GM23338 (cell line): ENCODE results near the gene MYO5C. TPM values are rescaled to one million over a fixed set of nuclear protein-coding genes. Genes with fewer than 3 reads are reported as not detected.

ENCODE experiments used
- ATAC-seq: fragments of 200-7000 bp; cut with Tn5 transposase; 3 replicates; pipeline ENCODE4 v1.9.1; 2020
- DNase-seq: peaks from one replicate; pipeline ENCODE4 v3.0.0-alpha.2; 2015; ENCODE audit warnings: low spot score
- H2AFZ ChIP-seq: fragments of 200-600 bp; sonication (generic); 2 replicates; pipeline ENCODE4 v1.8.0; 2016; ENCODE audit warnings: antibody characterized with exemption, mild to moderate bottlenecking, moderate library complexity
- H3F3A ChIP-seq: fragments of 200-600 bp; sonication (generic); replicated peaks from 2 replicates; pipeline ENCODE4 v1.8.0; 2017; ENCODE audit warnings: antibody characterized with exemption, mixed run types, low read depth
- H3K27ac ChIP-seq: fragments of 200-600 bp; sonication (generic); 2 replicates; pipeline ENCODE4 v1.6.1; 2016; ENCODE audit warnings: low read depth
- H3K27me3 ChIP-seq: fragments of 200-600 bp; sonication (generic); 2 replicates; pipeline ENCODE4 v1.8.0; 2016; ENCODE audit warnings: mild to moderate bottlenecking, mixed run types, moderate library complexity; ENCODE audit not compliant: insufficient read depth
- H3K36me3 ChIP-seq: fragments of 200-600 bp; sonication (generic); 2 replicates; pipeline ENCODE4 v1.8.0; 2016; ENCODE audit warnings: mild to moderate bottlenecking; ENCODE audit not compliant: insufficient read depth
- H3K4me1 ChIP-seq: fragments of 200-600 bp; sonication (generic); 2 replicates; pipeline ENCODE4 v1.8.0; 2016; ENCODE audit warnings: mild to moderate bottlenecking, moderate library complexity; ENCODE audit not compliant: insufficient read depth
- H3K4me2 ChIP-seq: fragments of 200-600 bp; sonication (generic); 2 replicates; pipeline ENCODE4 v1.7.1; 2017; ENCODE audit warnings: mixed run types
- H3K4me3 ChIP-seq: fragments of 200-600 bp; sonication (generic); 2 replicates; pipeline ENCODE4 v1.6.1; 2016; ENCODE audit warnings: mixed run types
- H3K79me2 ChIP-seq: fragments of 200-600 bp; sonication (generic); replicated peaks from 2 replicates; pipeline ENCODE4 v1.8.0; 2017; ENCODE audit warnings: mild to moderate bottlenecking; ENCODE audit not compliant: insufficient read depth
- H3K9me2 ChIP-seq: fragments of 200-600 bp; sonication (generic); 2 replicates; pipeline ENCODE4 v1.8.0; 2017; ENCODE audit not compliant: insufficient read depth
- H4K20me1 ChIP-seq: fragments of 200-600 bp; sonication (generic); replicated peaks from 2 replicates; pipeline ENCODE4 v1.8.0; 2017; ENCODE audit warnings: mild to moderate bottlenecking; ENCODE audit not compliant: insufficient read depth
- H3K27ac Mint-ChIP-seq: 2 replicates; pipeline ENCODE4 v1.8.0; 2020; ENCODE audit warnings: inconsistent platforms, mild to moderate bottlenecking, moderate library complexity, mixed read lengths
- H3K27me3 Mint-ChIP-seq: 3 replicates; pipeline ENCODE4 v1.8.0; 2022; ENCODE audit warnings: low read depth, mild to moderate bottlenecking, moderate library complexity, mixed read lengths, inconsistent platforms; ENCODE audit not compliant: insufficient read depth, poor library complexity
- H3K36me3 Mint-ChIP-seq: 3 replicates; pipeline ENCODE4 v1.8.0; 2021; ENCODE audit warnings: low read depth, mild to moderate bottlenecking, inconsistent platforms, moderate library complexity, mixed read lengths
- H3K4me1 Mint-ChIP-seq: 3 replicates; pipeline ENCODE4 v1.8.0; 2020; ENCODE audit warnings: mild to moderate bottlenecking, inconsistent platforms, mixed read lengths
- H3K4me3 Mint-ChIP-seq: 3 replicates; pipeline ENCODE4 v1.8.0; 2021; ENCODE audit warnings: moderate library complexity, mild to moderate bottlenecking, inconsistent platforms, mixed read lengths
- H3K9me3 Mint-ChIP-seq: 3 replicates; pipeline ENCODE4 v1.8.0; 2020; ENCODE audit warnings: moderate library complexity, mild to moderate bottlenecking, inconsistent platforms, mixed read lengths
- CREB1 ChIP-seq: fragments of 250-450 bp; sonication (Bioruptor Pico); IDR thresholded peaks from 2 replicates; pipeline ENCODE4 v1.5.0; 2020; ENCODE audit warnings: low read depth, mild to moderate bottlenecking, moderate library complexity
- EZH2 ChIP-seq: fragments of 200-600 bp; sonication (generic); IDR thresholded peaks from one replicate; pipeline ENCODE4 v1.8.0; 2017; ENCODE audit warnings: antibody characterized with exemption, mild to moderate bottlenecking, low read depth; ENCODE audit not compliant: unreplicated experiment
- EZH2phosphoT487 ChIP-seq: fragments of 200-600 bp; sonication (generic); IDR thresholded peaks from one replicate; pipeline ENCODE4 v1.8.1; 2018; ENCODE audit warnings: antibody characterized with exemption; ENCODE audit not compliant: unreplicated experiment
- JUNB ChIP-seq: IDR thresholded peaks from one replicate; pipeline ENCODE4 v1.6.1; 2016; ENCODE audit warnings: antibody characterized with exemption; ENCODE audit not compliant: unreplicated experiment
- NANOG ChIP-seq: IDR thresholded peaks from 2 replicates; pipeline ENCODE4 v1.6.1; 2016; ENCODE audit warnings: antibody characterized with exemption, borderline replicate concordance
- POLR2AphosphoS5 ChIP-seq: IDR thresholded peaks from 2 replicates; pipeline ENCODE4 v1.6.1; 2016; ENCODE audit warnings: antibody characterized with exemption, low read depth
- STAT1 ChIP-seq: IDR thresholded peaks from one replicate; pipeline ENCODE4 v1.6.1; 2016; ENCODE audit warnings: antibody characterized with exemption; ENCODE audit not compliant: unreplicated experiment
- ZNF114 ChIP-seq: fragments of 250-450 bp; sonication (Bioruptor Pico); IDR thresholded peaks from 2 replicates; pipeline ENCODE4 v1.5.0; 2020; ENCODE audit warnings: mild to moderate bottlenecking, moderate library complexity
- ZNF331 ChIP-seq: fragments of 250-450 bp; sonication (Bioruptor Pico); IDR thresholded peaks from 2 replicates; pipeline ENCODE4 v1.5.0; 2020; ENCODE audit warnings: low read depth, mild to moderate bottlenecking, moderate library complexity
- polyA plus RNA-seq: library from polyadenylated mRNA; unstranded; fragments of >200 nt; fragmentation: Nextera tagmentation; extraction: Ambion mirVana; gene quantifications from 2 replicates; pipeline ENCODE4 v1.2.1, GENCODE V29; 2016
- total RNA-seq: library from RNA; depleted of rRNA; stranded (reverse); fragments of >200 nt; shearing (Covaris generic); gene quantifications from 2 replicates; pipeline ENCODE4 v1.2.3, GENCODE V29; 2014
- TF ChIP-seq, protein P1 (sequence below): IDR thresholded peaks from one replicate; pipeline ENCODE4 v1.6.1; 2018; ENCODE audit warnings: antibody characterized with exemption; ENCODE audit not compliant: unreplicated experiment
- TF ChIP-seq, protein P2 (sequence below), 2 experiments: fragments of 200-600 bp in 1 of 2; sonication (generic) in 1 of 2; conservative IDR thresholded peaks; 2 replicates each; pipeline versions ENCODE4 v1.5.1 to v1.6.1; 2016 to 2017; ENCODE audit warnings: antibody characterized with exemption in 2 of 2, low read depth in 2 of 2, mild to moderate bottlenecking in 2 of 2, moderate library complexity in 1 of 2
- TF ChIP-seq, protein P3 (sequence below): fragments of 250-450 bp; sonication (Bioruptor Pico); IDR thresholded peaks from 2 replicates; pipeline ENCODE4 v1.5.0; 2020; ENCODE audit warnings: mild to moderate bottlenecking, moderate library complexity
- TF ChIP-seq, protein P4 (sequence below): IDR thresholded peaks from 2 replicates; pipeline ENCODE4 v1.6.1; 2016; ENCODE audit warnings: antibody characterized with exemption

MYO5C gene
- total and polyA plus RNA-seq, 2 experiments from 2014 or later, result 7.9 to 28.8 TPM

DNA sequence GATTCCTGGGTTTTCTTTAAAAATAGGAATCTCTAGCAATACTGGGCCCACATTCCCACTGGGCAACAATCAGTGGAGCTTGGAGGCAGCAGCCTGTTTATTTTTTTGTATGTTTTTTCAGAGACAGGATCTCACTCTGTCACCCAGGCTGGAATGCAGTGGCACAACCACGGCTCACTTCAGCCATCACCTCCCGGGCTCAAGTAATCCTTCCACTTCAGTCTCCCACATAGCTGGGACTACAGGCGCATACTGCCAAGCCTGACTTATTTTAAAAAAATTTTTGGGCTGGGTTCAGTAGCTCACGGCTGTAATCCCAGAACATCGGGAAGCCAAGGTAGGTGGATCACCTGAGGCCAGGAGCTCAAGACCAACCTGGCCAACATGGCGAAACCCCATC, 75.4 kb downstream of the MYO5C start:
- H3K27ac Mint-ChIP-seq, result no peak overlapping the region
- no peak for ATAC-seq
- peaks cover 61% of the 10 kb centered on the region for H3K36me3 Mint-ChIP-seq
- H3K27me3 Mint-ChIP-seq, result peaks cover 5% of the 10 kb centered on the region
- Histone ChIP-seq H3K79me2 (no peaks in the 10 kb centered on the region), H3K4me3 (no peak overlapping the region), H3K4me2 (no peak overlapping the region), H3K4me1 (no peaks in the 10 kb centered on the region), H2AFZ (no peak overlapping the region), H3K36me3 (peaks cover 32% of the 10 kb centered on the region), H3K27ac (no peak overlapping the region), H3K27me3 (no peaks in the 10 kb centered on the region), H3K9me2 (no peaks in the 10 kb centered on the region), H3F3A (peaks cover 3% of the 10 kb centered on the region; the same call in 1 of the 2 replicates), H4K20me1 (no peaks in the 10 kb centered on the region; the same call in 1 of the 2 replicates)
- no peak overlapping the region for H3K4me3 Mint-ChIP-seq
- H3K4me1 Mint-ChIP-seq, result no peaks in the 10 kb centered on the region
- TF ChIP-seq CREB1 (CRISPR knock-in tag) (no peak), JUNB (no peak), ZNF331 (no peak), POLR2AphosphoS5 (no peak), ZNF114 (CRISPR knock-in tag) (no peak), EZH2phosphoT487 (no peak), NANOG (no peak), EZH2 (no peak), STAT1 (no peak)
- TF ChIP-seq, protein P1, sequence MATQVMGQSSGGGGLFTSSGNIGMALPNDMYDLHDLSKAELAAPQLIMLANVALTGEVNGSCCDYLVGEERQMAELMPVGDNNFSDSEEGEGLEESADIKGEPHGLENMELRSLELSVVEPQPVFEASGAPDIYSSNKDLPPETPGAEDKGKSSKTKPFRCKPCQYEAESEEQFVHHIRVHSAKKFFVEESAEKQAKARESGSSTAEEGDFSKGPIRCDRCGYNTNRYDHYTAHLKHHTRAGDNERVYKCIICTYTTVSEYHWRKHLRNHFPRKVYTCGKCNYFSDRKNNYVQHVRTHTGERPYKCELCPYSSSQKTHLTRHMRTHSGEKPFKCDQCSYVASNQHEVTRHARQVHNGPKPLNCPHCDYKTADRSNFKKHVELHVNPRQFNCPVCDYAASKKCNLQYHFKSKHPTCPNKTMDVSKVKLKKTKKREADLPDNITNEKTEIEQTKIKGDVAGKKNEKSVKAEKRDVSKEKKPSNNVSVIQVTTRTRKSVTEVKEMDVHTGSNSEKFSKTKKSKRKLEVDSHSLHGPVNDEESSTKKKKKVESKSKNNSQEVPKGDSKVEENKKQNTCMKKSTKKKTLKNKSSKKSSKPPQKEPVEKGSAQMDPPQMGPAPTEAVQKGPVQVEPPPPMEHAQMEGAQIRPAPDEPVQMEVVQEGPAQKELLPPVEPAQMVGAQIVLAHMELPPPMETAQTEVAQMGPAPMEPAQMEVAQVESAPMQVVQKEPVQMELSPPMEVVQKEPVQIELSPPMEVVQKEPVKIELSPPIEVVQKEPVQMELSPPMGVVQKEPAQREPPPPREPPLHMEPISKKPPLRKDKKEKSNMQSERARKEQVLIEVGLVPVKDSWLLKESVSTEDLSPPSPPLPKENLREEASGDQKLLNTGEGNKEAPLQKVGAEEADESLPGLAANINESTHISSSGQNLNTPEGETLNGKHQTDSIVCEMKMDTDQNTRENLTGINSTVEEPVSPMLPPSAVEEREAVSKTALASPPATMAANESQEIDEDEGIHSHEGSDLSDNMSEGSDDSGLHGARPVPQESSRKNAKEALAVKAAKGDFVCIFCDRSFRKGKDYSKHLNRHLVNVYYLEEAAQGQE, result no peak
- TF ChIP-seq, protein P2, sequence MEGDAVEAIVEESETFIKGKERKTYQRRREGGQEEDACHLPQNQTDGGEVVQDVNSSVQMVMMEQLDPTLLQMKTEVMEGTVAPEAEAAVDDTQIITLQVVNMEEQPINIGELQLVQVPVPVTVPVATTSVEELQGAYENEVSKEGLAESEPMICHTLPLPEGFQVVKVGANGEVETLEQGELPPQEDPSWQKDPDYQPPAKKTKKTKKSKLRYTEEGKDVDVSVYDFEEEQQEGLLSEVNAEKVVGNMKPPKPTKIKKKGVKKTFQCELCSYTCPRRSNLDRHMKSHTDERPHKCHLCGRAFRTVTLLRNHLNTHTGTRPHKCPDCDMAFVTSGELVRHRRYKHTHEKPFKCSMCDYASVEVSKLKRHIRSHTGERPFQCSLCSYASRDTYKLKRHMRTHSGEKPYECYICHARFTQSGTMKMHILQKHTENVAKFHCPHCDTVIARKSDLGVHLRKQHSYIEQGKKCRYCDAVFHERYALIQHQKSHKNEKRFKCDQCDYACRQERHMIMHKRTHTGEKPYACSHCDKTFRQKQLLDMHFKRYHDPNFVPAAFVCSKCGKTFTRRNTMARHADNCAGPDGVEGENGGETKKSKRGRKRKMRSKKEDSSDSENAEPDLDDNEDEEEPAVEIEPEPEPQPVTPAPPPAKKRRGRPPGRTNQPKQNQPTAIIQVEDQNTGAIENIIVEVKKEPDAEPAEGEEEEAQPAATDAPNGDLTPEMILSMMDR (conservative IDR thresholded peaks at IDR 0.05; ENCODE audit: low read depth in 2 of 2), result no peak
- TF ChIP-seq, protein P3, sequence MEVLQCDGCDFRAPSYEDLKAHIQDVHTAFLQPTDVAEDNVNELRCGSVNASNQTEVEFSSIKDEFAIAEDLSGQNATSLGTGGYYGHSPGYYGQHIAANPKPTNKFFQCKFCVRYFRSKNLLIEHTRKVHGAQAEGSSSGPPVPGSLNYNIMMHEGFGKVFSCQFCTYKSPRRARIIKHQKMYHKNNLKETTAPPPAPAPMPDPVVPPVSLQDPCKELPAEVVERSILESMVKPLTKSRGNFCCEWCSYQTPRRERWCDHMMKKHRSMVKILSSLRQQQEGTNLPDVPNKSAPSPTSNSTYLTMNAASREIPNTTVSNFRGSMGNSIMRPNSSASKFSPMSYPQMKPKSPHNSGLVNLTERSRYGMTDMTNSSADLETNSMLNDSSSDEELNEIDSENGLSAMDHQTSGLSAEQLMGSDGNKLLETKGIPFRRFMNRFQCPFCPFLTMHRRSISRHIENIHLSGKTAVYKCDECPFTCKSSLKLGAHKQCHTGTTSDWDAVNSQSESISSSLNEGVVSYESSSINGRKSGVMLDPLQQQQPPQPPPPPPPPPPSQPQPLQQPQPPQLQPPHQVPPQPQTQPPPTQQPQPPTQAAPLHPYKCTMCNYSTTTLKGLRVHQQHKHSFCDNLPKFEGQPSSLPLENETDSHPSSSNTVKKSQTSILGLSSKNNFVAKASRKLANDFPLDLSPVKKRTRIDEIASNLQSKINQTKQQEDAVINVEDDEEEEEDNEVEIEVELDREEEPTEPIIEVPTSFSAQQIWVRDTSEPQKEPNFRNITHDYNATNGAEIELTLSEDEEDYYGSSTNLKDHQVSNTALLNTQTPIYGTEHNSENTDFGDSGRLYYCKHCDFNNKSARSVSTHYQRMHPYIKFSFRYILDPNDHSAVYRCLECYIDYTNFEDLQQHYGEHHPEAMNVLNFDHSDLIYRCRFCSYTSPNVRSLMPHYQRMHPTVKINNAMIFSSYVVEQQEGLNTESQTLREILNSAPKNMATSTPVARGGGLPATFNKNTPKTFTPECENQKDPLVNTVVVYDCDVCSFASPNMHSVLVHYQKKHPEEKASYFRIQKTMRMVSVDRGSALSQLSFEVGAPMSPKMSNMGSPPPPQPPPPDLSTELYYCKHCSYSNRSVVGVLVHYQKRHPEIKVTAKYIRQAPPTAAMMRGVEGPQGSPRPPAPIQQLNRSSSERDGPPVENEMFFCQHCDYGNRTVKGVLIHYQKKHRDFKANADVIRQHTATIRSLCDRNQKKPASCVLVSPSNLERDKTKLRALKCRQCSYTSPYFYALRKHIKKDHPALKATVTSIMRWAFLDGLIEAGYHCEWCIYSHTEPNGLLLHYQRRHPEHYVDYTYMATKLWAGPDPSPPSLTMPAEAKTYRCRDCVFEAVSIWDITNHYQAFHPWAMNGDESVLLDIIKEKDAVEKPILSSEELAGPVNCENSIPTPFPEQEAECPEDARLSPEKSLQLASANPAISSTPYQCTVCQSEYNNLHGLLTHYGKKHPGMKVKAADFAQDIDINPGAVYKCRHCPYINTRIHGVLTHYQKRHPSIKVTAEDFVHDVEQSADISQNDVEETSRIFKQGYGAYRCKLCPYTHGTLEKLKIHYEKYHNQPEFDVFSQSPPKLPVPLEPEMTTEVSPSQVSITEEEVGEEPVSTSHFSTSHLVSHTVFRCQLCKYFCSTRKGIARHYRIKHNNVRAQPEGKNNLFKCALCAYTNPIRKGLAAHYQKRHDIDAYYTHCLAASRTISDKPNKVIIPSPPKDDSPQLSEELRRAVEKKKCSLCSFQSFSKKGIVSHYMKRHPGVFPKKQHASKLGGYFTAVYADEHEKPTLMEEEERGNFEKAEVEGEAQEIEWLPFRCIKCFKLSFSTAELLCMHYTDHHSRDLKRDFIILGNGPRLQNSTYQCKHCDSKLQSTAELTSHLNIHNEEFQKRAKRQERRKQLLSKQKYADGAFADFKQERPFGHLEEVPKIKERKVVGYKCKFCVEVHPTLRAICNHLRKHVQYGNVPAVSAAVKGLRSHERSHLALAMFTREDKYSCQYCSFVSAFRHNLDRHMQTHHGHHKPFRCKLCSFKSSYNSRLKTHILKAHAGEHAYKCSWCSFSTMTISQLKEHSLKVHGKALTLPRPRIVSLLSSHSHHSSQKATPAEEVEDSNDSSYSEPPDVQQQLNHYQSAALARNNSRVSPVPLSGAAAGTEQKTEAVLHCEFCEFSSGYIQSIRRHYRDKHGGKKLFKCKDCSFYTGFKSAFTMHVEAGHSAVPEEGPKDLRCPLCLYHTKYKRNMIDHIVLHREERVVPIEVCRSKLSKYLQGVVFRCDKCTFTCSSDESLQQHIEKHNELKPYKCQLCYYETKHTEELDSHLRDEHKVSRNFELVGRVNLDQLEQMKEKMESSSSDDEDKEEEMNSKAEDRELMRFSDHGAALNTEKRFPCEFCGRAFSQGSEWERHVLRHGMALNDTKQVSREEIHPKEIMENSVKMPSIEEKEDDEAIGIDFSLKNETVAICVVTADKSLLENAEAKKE, result no peak
- TF ChIP-seq, protein P4, sequence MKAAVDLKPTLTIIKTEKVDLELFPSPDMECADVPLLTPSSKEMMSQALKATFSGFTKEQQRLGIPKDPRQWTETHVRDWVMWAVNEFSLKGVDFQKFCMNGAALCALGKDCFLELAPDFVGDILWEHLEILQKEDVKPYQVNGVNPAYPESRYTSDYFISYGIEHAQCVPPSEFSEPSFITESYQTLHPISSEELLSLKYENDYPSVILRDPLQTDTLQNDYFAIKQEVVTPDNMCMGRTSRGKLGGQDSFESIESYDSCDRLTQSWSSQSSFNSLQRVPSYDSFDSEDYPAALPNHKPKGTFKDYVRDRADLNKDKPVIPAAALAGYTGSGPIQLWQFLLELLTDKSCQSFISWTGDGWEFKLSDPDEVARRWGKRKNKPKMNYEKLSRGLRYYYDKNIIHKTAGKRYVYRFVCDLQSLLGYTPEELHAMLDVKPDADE, result no peak
- H3K9me3 Mint-ChIP-seq, result no peaks in the 10 kb centered on the region
- no peak for DNase-seq
